GM21381 (cell line): Measurements from ENCODE around the gene UMAD1.
A peak's percentile ranks its signal among the peaks of the same experiment; 100 is the strongest.
"Not testable (repeated sequence)": the region's sequence is repeated elsewhere in the genome, so short reads cannot be mapped to it uniquely, and the experiment has no call there.

Source experiments
- ATAC-seq: cut with Tn5 transposase; IDR thresholded peaks from one replicate; pipeline ENCODE4 v1.9.1; 2021; ENCODE audit warnings: mild to moderate bottlenecking, moderate library complexity; ENCODE audit not compliant: unreplicated experiment

Gene UMAD1

GRCh38 chr7:7821517-7821916 lies 181.0 kb downstream of the UMAD1 start:
- no peak for ATAC-seq

GRCh38 chr7:7825294-7825693 lies 184.7 kb downstream of the UMAD1 start:
- not testable (repeated sequence) for ATAC-seq

- ATAC-seq: no peak
These were observed 189.1 kb downstream of the UMAD1 start for GRCh38 chr7:7829667-7830066.

- ATAC-seq: no peak
These were observed 189.7 kb downstream of the UMAD1 start for GRCh38 chr7:7830122-7830878.

- no peak for ATAC-seq
These were observed 192.0 kb downstream of the UMAD1 start for GRCh38 chr7:7832518-7832917.

GRCh38 chr7:7834761-7835160 lies 194.2 kb downstream of the UMAD1 start:
- no peak for ATAC-seq

- no peak for ATAC-seq
These were observed 200.5 kb downstream of the UMAD1 start for GRCh38 chr7:7841027-7841426.

GRCh38 chr7:7843240-7843639 lies 202.7 kb downstream of the UMAD1 start:
- ATAC-seq: no peak

GRCh38 chr7:7843972-7844371 lies 203.4 kb downstream of the UMAD1 start:
- no peak for ATAC-seq

GRCh38 chr7:7848246-7848645 lies 207.7 kb downstream of the UMAD1 start:
- ATAC-seq: peak; percentile 91

GRCh38 chr7:7848892-7849291 lies 208.3 kb downstream of the UMAD1 start:
- no peak for ATAC-seq

GRCh38 chr7:7850150-7850549 lies 209.6 kb downstream of the UMAD1 start:
- no peak for ATAC-seq

- no peak for ATAC-seq
These were observed 210.8 kb downstream of the UMAD1 start for GRCh38 chr7:7851381-7851780.

- no peak for ATAC-seq
These were observed 211.4 kb downstream of the UMAD1 start for GRCh38 chr7:7851991-7852390.

- ATAC-seq: no peak
These were observed 216.6 kb downstream of the UMAD1 start for GRCh38 chr7:7857143-7857583.

GRCh38 chr7:7858559-7858958 lies 218.0 kb downstream of the UMAD1 start:
- ATAC-seq: no peak

GRCh38 chr7:7859411-7859810 lies 218.9 kb downstream of the UMAD1 start:
- ATAC-seq: no peak

GRCh38 chr7:7861211-7861633 lies 220.7 kb downstream of the UMAD1 start:
- no peak for ATAC-seq

GRCh38 chr7:7862393-7862792 lies 221.8 kb downstream of the UMAD1 start:
- no peak for ATAC-seq

- ATAC-seq: no peak
These were observed 227.5 kb downstream of the UMAD1 start for GRCh38 chr7:7867846-7868571.

GRCh38 chr7:7868572-7868899 lies 228.0 kb downstream of the UMAD1 start:
- no peak for ATAC-seq

- no peak for ATAC-seq
These were observed 228.5 kb downstream of the UMAD1 start for GRCh38 chr7:7869036-7869435.
